CD4-positive, alpha-beta T cell treated with Interleukin-17A for 4 hours (primary cell): ENCODE measurements around the gene NT5M.

Source experiments
- DNase-seq: peaks from one replicate; pipeline ENCODE4 v3.0.0-alpha.2; 2020; ENCODE audit warnings: mixed read lengths

Gene NT5M

DNA sequence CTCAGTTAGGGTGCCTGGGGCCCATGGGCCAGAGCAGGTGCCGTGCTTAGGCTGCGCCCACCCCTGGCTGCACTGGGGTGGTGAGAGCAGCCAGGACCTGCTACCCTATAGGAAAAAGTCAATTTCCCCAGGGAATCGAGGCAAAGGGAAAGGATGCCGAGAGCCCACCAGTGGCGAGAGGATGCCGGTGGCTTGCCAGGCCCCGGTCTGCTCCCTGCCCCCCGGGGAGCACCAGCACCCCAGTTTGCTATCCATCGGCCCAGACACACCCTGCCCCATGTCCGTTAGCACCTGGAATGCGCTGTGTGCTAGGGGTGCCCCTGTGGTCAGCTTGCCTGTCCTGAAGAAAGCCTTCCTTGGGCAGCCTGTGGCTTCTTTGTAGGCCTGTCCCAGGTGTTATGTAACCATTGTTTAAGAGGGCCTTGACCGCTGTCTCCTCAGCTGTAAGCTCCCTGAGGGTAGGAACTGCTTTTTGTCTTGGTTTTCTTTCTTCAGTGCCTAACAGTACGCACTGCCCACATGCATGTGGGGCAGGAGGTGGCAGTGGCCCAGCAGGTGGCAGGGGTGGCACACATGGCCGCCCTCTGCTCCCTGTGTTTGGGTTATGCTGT lies 40.8 kb downstream of the NT5M start:
- no peak for DNase-seq

DNA sequence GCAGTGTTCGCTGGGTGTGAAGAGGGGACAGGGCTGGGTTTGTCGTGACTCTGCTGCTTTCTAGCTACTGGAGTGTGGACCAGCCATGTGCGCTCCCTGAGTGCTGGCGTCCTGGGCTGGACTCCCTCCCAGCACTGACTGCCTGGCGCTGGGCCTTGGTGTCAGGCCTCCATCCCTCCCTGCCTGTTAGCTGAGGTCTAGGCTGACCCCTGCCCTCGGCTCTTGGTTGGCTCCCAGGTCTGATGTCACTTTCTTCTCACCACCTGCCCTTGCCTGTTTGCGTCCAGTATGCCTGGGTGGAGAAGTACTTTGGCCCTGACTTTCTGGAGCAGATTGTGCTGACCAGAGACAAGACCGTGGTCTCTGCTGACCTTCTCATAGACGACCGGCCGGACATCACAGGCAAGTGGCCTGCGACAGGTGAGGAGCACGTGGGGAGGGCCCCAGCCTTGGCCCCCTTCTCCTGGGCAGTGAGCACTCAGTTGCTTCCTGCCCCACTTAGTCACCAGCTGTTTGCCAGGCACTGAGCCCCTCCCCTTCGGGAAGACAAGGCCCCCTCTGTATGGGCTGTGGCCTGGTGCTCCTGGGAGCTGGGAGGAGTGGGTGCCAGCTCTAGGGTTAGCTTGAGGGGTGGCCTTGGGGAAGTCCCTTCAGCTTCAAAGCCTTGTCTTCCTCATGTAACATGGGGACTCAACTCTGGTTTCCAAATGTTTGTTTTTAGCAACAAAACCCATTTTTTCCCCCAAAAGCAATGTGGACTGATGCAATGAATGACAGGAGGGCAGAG lies 41.5 kb downstream of the NT5M start:
- DNase-seq, result no peak

DNA sequence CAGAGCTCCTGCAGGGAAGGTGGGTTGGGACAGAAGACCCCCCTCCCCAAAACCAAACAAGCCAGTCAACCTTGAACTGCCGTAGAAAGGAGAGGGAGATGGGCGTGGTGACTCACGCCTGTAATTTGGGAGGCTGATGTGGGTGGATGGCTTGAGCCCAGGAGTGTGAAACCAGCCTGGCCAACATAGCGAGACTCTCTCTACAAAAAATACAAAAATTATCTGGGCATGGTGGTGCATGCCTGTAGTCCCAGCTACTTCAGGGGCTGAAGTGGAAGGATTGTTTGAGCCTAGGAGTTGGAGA lies 42.1 kb downstream of the NT5M start:
- DNase-seq, result no peak

DNA sequence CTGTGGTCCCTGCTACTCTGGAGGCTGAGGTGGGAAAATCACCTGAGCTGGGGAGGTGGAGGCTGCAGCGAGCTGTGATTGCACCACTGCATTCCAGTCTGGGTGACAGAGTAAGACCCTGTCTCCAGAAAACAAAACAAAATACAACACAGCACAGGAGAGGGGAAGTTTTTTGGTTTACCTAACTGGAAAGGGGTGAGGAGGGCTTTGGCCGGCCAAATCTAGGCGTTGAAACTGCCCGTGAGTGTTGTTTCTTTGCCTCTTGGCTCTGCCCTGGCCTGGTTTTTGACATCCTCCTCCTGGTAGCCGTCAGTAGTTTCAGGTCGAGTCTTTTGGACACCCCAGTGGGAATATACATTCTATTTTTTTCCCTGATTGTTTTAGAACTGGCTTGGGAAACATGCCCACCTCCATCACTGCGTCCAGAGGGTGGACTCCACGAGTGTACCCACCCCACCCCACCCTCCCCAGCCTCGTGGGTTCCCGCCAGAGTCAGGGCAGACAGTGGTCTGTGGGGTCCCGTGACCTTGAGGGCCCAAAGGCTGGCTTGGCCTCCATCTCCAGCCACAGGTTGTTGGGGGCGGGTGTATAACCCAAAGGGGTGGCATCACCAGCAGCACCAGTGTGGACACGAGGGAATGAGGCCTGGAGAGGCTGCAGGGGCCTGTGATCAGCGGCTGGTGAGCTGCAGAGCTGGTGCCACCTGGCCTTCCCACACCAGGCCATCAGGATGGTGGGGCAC lies 42.7 kb downstream of the NT5M start:
- no peak for DNase-seq

DNA sequence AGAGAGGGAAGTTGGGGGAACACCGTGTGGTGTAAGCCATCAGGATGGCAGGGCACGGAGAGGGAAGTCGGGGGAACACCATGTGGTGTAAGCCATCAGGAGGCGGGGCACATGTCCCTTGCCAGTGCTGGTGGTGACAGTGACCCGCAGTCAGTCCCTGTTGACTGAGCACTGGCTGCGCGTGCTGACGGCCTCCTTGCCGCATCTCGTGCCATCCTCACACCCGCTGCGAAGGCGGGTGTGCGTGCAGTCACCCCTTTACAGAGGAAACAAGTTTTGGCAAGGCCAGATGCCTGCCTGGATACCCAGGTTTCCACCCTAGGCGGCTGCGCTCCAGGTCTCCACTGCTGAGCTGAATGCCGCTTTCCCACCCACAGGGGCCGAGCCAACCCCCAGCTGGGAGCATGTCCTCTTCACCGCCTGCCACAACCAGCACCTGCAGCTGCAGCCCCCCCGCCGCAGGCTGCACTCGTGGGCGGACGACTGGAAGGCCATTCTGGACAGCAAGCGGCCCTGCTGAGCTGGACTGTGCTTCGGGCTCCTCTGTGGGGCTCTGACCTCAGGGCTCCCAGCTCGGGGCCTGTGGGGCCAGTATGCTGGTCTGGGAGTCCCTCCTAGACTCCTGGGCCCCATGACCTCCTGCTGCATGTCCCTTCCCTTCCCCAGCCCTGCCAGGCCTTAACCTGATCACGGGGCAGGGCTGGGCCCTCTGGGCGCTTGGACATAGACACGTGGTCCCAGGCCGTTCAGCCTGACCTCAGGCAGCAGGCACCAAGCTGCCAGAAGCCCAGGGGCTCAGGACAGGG lies 43.5 kb downstream of the NT5M start:
- DNase-seq, result no peak

DNA sequence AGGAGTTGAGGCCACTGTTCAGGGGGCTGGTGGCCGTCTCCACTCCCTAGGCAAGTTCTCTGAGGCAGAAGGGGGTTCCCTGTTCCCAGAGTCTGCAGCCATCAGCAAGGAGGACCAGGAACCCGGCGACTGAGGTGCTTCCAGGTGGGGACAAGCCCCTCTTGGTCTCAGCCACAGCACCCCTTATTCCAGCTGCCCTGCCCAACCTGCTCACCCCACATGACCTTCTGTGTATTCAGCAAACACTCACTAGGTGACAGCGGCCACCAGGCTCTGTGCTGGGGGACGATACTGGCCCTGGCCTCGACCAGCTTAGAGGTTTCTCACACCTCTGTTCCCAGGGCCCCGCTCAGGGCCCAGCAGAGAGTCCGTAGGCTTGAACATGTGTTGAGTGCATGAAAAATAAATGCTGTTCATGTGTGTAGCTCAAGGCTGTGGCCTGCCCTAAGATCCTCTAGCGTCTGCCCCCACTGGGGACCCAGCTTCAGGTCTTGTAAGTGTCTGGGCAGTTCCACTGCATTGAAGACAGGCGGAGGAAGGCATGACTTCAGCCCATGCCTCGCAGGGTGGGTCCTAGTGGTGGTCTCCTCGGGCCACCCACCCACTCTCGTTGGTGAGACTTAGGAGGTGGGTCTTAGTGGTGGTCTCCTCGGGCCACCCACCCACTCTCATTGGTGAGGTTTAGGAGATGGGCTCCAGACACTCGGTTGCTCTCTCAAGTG lies 44.2 kb downstream of the NT5M start:
- no peak for DNase-seq

DNA sequence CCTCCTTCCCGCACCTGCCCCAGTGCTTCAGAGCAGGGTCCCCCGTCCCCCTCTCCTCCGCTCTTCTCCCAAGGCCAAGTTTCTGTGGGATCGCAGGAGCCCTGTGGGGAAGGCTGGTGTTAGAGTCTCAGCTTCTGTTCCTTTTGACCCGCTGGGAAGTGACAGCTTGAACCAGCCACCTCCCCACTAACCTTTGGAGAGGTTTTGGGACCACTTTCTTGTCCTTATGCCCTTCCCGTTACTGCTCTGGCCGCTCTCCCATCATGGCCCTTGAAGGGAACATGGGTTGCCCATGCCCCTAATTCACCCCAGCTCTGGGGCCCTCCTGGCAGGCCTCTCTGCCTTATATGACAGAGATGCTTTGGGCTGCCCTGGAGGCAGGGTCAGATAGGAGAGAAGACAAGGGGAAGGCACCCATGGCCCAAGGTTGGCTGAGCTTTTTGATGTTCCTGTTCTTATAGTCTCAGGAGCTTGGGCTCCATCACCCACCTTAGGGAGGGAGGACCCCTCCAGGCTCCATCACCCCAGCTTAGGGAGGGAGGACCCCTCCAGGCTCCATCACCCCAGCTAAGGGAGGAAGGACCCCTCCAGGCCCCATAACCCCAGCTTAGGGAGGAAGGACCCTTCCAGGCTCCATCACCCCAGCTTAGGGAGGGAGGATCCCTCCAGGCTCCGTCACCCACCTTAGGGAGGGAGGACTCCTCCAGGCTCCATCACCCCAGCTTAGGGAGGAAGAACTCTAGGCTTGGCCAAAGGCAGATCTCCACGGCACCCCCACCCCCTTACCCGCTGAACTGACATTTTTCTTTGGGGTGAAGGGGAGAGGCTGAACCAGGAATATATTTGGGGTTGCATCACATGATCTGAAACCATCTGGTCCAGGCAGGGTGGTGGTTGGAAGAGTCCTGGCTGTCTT lies 45.0 kb downstream of the NT5M start:
- DNase-seq, result no peak

DNA sequence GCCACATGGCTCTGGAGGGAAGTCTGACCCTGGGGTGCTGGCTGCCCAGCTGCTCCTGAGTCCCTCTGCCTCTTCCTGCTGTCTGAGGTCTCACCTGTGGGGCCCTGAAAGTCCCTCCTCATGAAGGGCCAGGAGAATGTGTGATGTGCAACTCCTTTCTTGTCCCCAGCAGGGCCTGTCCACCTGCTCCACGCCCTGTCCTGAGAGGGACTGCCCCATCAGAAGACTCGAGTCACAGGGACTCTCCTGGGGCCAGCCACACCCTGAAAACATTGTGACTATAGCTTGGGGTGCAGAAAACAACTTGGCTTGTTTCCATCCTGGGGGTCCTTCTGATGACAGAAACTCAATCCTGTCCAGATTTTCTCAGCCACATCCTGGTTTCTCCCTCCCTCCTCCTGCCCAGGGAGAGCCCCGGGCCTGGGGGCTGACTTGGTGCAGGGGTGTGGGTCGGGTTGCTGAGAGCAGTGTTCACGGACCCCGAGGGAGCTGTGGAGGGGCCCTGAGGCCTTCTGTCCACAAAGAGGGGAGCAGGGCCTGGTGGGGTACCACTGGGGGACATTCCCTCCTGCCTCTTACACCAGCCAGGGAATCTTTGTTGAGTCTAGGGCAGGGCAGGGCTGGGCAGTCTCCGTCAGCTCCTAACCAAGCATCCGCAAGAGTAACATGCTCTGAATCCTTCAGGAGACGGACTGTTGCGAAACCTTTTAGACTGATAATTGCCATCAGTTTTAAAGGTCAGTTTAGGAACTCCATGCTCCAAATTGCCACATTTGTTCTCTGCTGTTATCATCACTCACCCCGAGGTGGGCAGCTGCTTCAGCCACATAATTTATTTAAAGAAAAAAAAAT lies 45.9 kb downstream of the NT5M start:
- DNase-seq, result no peak

DNA sequence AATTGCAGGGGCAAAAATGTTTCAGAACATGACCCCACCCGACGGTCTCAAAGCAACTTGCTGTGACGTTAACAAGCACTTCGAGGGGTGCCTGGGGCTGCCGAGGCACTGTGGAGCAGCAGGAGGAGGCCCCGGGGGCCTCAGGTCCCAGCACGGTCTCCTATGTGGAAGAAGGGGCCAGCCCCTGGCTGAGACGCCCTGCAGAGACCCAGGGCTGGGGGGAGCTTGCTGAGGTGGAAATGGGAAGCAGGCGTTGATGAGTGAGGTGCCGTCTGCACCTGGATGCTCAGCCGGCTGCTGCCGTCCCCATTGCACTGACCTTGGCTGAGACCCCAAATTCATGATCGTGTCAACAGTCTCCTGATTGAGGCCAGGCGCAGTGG lies 46.5 kb downstream of the NT5M start:
- DNase-seq, result no peak

DNA sequence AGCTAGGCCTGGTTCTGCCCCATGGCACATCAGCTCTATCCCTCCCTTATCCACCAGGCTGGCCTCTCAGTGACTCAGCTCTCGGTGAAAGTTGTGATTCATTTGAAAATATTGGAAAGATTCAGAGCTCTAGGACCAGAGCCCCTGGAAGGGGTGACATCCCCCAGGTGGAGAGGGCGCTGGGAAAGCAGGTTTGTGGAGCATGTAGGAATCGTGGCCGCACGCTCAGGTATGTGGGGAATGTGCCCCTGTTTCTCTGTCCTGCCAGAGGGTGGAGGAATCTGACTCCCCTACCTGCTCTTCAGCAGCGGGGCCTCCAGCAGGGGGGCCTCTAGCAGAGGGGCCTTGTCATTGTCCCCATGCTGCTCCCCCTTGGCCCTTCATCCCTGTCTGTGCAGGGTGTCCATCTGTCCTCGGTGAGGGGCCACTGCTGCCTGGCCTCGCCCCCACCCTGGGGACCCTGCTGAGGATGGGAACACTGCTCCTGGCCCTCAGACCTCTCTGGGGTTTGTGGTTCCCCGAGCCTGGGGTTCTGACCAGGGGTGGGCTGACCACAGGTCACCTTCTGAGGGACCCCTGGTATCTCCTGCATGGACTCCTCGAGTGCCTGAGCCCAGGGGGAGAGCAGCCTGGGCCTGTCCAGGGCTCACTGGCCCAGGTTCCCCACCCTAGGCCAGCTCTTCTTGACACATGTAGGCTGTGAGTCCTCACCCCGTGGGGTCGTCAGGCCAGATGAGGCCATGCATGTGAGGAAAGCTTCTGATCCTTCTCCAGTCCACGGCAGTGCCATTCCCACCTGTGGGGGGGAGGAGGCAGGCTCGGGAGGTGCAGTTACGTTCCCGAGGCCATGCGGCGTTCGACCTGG lies 47.5 kb downstream of the NT5M start:
- DNase-seq, result no peak

DNA sequence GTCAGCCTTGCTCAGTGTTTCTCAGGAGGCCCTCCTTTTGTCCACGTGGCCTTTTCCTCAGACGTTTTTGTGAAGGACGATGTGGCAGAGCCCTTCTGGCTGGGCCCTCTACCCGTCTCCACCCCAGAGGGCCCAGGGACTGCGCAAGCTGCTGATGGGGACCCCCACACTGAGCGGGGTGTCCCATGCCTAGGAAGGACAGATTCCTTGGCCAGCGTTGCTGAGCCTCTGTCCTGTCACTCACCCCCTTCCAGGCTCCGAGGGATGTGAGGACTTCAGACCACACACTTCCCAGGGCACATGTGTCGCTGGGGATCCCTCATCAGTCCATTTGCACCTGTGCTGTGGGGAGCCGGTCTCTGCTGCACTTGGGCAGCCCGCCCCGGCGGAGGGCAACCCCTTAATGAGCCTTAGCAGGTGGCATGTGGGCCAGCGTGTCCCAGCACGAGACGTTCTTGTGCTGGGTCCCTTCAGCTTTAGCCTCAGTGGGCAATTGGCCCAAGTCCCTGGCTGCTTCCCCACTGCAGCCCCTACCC lies 48.3 kb downstream of the NT5M start:
- no peak for DNase-seq

DNA sequence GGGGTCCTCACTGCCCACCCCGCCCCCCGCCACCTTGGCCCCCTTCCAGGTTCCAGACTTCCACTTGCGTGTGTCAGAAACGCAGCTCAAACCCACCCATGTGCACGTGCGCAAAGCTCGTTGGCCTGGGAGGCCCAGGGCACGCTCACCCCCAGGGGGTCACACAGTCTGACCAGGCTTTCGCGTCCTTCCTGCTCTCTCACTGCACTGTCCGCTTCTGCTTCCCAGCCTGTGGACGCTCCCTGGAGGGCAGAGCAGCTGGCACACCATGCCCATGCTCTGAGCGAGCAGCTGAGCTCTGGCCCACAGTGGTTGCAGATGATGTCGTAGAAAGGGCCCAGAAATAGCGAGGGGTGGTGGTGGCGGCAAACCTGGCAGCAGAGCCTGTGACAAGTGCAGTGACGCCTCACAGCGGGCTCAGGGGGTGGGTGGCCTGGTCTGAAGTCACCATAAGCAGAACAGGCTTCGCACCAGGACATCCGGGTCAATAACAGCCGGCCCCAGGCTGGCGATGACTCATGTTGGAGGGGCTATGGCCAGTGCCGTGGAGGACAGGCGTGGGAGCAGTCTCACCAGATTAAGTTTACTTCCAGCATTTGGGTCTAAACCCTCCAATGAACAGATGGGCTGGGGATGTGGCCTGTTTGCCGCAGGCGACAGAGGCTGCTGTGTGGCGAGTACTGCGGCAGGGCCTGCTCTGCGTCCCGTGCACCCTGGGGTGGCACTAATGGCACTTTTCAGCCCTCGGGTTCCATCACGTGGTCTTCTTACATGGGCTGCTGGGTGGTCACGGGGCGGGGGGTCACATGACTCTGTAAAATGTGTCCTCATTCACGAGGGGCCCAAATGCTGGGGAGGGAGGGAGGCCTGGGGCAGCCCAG lies 49.0 kb downstream of the NT5M start:
- no peak for DNase-seq

DNA sequence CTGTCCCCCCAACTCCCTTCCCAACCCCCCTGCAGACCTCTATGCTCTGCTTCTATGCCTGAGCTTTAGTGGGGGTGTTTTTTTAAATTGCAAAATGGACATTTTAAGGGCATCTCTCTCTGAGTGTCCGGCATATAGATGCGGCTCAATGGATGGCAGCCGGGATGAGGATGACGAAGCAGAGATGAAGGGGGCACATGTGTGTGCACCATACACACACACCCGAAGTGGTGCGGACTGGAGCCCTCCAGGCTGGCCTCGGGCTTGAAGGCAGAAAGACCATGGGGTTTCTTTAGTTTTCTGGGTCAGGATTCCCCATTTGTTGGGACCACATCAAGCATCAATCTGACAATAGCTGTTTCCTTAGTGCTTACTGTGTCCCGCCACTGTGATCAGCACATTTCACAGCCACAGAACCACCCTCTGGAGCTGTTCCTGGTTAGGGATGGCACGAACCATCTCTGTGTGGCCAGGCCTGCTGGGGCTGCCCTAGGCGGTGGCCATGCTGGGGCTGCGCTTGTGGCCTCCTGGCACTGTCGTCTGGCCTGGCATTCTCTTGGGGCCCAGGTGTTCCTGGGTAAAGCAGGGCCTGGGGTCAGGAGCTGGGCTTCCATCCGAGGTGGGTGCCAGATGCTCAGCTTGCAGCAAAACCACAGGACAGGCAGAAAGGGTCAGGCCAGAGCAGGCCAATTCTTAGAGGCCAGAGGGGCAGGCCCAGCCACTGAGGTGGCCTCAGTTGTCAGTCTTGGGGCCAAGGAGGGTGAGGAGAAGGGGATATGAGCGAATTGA lies 49.9 kb downstream of the NT5M start:
- no peak for DNase-seq

DNA sequence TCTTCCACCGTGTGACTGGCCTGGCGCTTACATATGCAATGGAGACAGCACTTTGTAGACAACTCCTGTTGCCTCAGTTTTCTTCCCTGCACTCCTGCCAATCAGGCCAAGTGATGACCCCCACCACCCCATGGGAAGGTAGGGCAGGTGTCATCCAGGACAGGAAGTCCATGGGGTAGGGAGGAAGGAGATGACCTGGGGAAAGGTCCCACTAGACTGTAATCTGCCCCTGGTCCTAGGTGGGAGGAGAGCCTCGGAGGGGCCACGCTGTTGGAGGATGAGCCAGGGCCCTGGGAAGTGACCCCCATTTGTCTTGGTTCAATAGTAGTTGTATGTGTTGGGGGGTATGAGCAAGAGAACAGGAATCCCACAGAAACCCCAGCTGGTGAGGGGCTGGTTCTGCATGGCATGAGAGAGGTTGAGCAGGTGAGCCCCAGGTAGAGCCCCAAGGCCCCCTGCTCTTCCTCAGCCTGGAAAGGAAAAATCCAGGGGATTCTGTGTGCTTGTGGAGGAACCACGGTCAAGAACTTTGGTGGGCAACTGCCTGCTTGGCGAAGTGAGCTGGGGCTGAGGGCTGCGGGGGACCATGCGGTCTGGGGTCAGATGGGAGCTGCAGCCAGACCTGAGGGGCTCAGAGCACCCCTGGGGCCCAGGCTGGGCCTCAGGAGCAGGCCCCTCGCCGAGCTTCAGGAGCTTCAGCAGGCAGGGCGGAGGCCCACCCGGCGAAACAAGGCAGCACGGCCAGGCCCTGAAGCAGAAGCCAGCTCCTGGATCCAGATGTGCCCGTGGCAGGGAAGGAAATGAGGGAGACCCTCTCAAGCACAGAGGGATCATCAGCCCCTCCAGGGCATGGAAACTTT lies 50.7 kb downstream of the NT5M start:
- no peak for DNase-seq

DNA sequence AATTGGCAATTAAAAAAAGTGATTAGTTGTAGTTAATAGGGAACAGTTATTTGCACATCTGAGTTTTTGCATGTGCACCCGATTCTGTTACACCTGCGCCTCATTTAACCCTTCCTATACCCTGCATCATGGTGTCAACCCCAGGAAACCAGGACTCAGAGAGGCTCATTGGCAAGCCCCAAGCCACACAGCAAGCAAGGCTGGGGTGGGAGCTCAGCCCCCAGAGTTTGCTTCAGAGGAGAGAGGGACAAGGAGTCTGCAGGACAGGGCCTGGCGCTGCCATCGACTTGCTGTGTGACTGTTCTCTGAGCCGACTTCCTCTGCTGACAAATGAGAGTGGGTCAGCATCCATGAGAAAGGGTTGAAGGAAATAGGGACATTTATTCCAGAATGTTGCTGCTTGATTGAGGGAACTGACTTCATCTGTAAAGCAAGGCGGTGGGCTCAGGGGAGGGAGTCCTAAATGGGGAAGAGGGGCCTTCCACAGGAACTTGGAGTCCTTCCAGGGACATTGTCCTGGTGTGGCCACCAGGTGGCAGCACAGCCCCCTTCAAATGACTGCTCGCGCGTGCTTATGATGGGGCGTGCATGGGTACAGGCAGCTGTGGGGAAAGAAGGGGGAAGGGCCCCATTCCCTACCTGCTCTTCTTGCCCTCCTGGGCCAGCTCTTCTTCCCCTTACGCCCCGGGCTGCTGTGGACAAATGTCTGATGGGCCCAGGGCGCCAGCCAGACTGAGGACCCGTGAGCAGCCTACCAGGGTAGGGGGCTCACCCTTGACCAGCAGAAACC lies 51.6 kb downstream of the NT5M start:
- peak; percentile 83 for DNase-seq

DNA sequence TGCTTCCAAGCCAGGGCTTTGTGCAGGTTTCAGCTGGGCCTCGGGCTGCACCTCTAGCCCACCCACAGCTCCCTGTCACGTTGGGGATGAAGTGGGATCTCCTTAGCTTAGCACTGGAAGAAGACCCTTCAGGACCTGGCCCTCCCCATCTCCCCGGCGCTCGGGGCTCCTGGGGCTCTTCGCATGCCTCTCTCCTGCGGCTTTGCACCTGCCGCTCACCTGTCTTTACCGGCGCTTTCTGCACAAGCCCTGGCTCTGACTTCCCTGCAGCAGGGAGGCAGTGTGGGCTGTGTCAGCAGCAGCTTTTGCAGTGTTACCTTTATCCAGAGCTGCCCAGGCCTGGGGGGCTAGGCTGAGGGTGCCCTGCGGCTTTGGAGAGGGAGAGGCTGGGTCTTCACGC lies 52.3 kb downstream of the NT5M start:
- DNase-seq, result no peak
